WTC11 (cell line): ENCODE measurements around the gene LTBP2. TPM values are rescaled to one million over a fixed set of nuclear protein-coding genes. Genes with fewer than 3 reads are reported as not detected.

Experiments used
- ATAC-seq: fragments of 200-7000 bp; cut with Tn5 transposase; 2 replicates; pipeline ENCODE4 v1.10.0; 2021; ENCODE audit warnings: mild to moderate bottlenecking, moderate library complexity
- CTCF ChIA-PET: fragments of 300-600 bp; sonication (Branson Sonifier 250); formaldehyde crosslinking; loops from one replicate; lab custom pipeline; 2021; ENCODE audit warnings: antibody characterized with exemption; lab: Charles Lee
- POLR2A ChIA-PET: fragments of 350-600 bp; sonication (Branson Sonifier 250); formaldehyde crosslinking; loops from one replicate; lab custom pipeline; 2021; ENCODE audit warnings: antibody characterized with exemption; lab: Charles Lee
- DNase-seq: peaks from one replicate; pipeline ENCODE4 v3.0.0; 2021; ENCODE audit warnings: low spot score
- H3K27ac Mint-ChIP-seq: 2 replicates; pipeline ENCODE4 v1.8.0; 2021; ENCODE audit warnings: mixed read lengths
- H3K27me3 Mint-ChIP-seq: 2 replicates; pipeline ENCODE4 v1.8.0; 2021; ENCODE audit warnings: low read depth, mild to moderate bottlenecking, moderate library complexity, mixed read lengths
- H3K36me3 Mint-ChIP-seq: 2 replicates; pipeline ENCODE4 v1.8.0; 2021; ENCODE audit warnings: mixed read lengths
- H3K4me1 Mint-ChIP-seq: 2 replicates; pipeline ENCODE4 v1.8.0; 2022; ENCODE audit warnings: mixed read lengths
- H3K4me3 Mint-ChIP-seq: 2 replicates; pipeline ENCODE4 v1.8.0; 2021; ENCODE audit warnings: mild to moderate bottlenecking, moderate library complexity, mixed read lengths
- H3K9me3 Mint-ChIP-seq: 2 replicates; pipeline ENCODE4 v1.8.0; 2021; ENCODE audit warnings: mixed read lengths
- ARID4B ChIP-seq: sonication (generic); formaldehyde crosslinking; IDR thresholded peaks from 2 replicates; pipeline ENCODE4 v1.8.0; 2023; ENCODE audit warnings: missing genetic modification reagents, mild to moderate bottlenecking, borderline replicate concordance
- E2F1 ChIP-seq: sonication (generic); formaldehyde crosslinking; IDR thresholded peaks from 2 replicates; pipeline ENCODE4 v1.8.0; 2022; ENCODE audit warnings: mild to moderate bottlenecking, missing genetic modification reagents
- ELF4 ChIP-seq: sonication (generic); formaldehyde crosslinking; IDR thresholded peaks from 2 replicates; pipeline ENCODE4 v1.8.1; 2022; ENCODE audit warnings: low read depth, mild to moderate bottlenecking, moderate library complexity, missing genetic modification reagents
- EMX1 ChIP-seq: fragments of 250-450 bp; sonication (Bioruptor Pico); IDR thresholded peaks from 2 replicates; pipeline ENCODE4 v1.8.0; 2021; ENCODE audit warnings: mild to moderate bottlenecking
- FOXJ3 ChIP-seq: sonication (generic); formaldehyde crosslinking; IDR thresholded peaks from 2 replicates; pipeline ENCODE4 v1.9.0; 2021; ENCODE audit warnings: missing genetic modification reagents, mild to moderate bottlenecking, borderline replicate concordance
- IRF2 ChIP-seq: sonication (generic); formaldehyde crosslinking; IDR thresholded peaks from 2 replicates; pipeline ENCODE4 v1.8.0; 2022; ENCODE audit warnings: low read depth, missing genetic modification reagents, borderline replicate concordance
- JAZF1 ChIP-seq: fragments of 250-450 bp; sonication (Bioruptor Pico); IDR thresholded peaks from 2 replicates; pipeline ENCODE4 v1.9.0; 2021; ENCODE audit warnings: moderate library complexity, mild to moderate bottlenecking, inconsistent platforms
- NFE2L1 ChIP-seq: sonication (generic); formaldehyde crosslinking; IDR thresholded peaks from 2 replicates; pipeline ENCODE4 v1.8.1; 2023; ENCODE audit warnings: missing genetic modification reagents
- OVOL2 ChIP-seq: fragments of 250-450 bp; sonication (Bioruptor Pico); IDR thresholded peaks from 2 replicates; pipeline ENCODE4 v1.9.0; 2021; ENCODE audit warnings: mild to moderate bottlenecking, borderline replicate concordance
- RELA ChIP-seq: sonication (generic); formaldehyde crosslinking; IDR thresholded peaks from 2 replicates; pipeline ENCODE4 v1.8.1; 2022; ENCODE audit warnings: missing genetic modification reagents, mild to moderate bottlenecking, borderline replicate concordance
- SMAD3 ChIP-seq: sonication (generic); formaldehyde crosslinking; IDR thresholded peaks from 2 replicates; pipeline ENCODE4 v1.8.0; 2022; ENCODE audit warnings: missing genetic modification reagents, mild to moderate bottlenecking, borderline replicate concordance
- USF2 ChIP-seq: sonication (generic); formaldehyde crosslinking; IDR thresholded peaks from 2 replicates; pipeline ENCODE4 v1.8.1; 2023; ENCODE audit warnings: mild to moderate bottlenecking, missing genetic modification reagents, moderate library complexity
- ZNF121 ChIP-seq: sonication (generic); formaldehyde crosslinking; IDR thresholded peaks from 2 replicates; pipeline ENCODE4 v1.8.0; 2023; ENCODE audit warnings: missing genetic modification reagents
- ZNF396 ChIP-seq: fragments of 250-450 bp; sonication (Bioruptor Pico); IDR thresholded peaks from 2 replicates; pipeline ENCODE4 v1.8.0; 2021; ENCODE audit warnings: mild to moderate bottlenecking, moderate library complexity, borderline replicate concordance
- ZNF425 ChIP-seq: fragments of 250-450 bp; sonication (Bioruptor Pico); conservative IDR thresholded peaks from 2 replicates; pipeline ENCODE4 v1.9.0; 2021; ENCODE audit warnings: mild to moderate bottlenecking
- ZSCAN18 ChIP-seq: fragments of 250-450 bp; sonication (Bioruptor Pico); IDR thresholded peaks from 2 replicates; pipeline ENCODE4 v2.1.2; 2022; ENCODE audit warnings: mild to moderate bottlenecking, moderate library complexity
- total RNA-seq: library from RNA; stranded (reverse); gene quantifications from 3 replicates; pipeline ENCODE4 v1.2.3, GENCODE V29; 2021

The LTBP2 gene
- total RNA-seq, 1 experiment from 2014 or later: 1.2 TPM

GRCh38 chr14:74476607-74477006 is 135.4 kb downstream of the LTBP2 start:
- no peak for TF ChIP-seq ZNF121 (CRISPR knock-in tag)
- no peak for TF ChIP-seq ZSCAN18 (CRISPR knock-in tag)
- no peak for TF ChIP-seq USF2 (CRISPR knock-in tag)
- no peak for TF ChIP-seq JAZF1 (CRISPR knock-in tag)
- no peak for TF ChIP-seq ZNF396 (CRISPR knock-in tag)
- TF ChIP-seq E2F1: no peak
- Mint-ChIP-seq H3K27me3 (no peaks in the 10 kb centered on the region), H3K9me3 (no peaks in the 10 kb centered on the region), H3K4me3 (no peak overlapping the region), H3K4me1 (peaks cover 5% of the 10 kb centered on the region), H3K36me3 (peaks cover 29% of the 10 kb centered on the region), H3K27ac (no peak overlapping the region; the same call in 1 of the 2 replicates)
- no peak for ATAC-seq
- ChIA-PET CTCF (interaction anchor here (1.1 to 1.2 kb wide), 2 partner anchors 76 to 182 kb away, joined by 3 to 4 read pairs; no protein-coding TSS in a partner anchor), POLR2A (interaction anchor here (0.6 kb wide), 1 partner anchor 129 kb away, joined by 3 read pairs; no protein-coding TSS in a partner anchor)
- DNase-seq: no peak

GRCh38 chr14:74476107-74476506 is 135.9 kb downstream of the LTBP2 start:
- TF ChIP-seq EMX1: no peak
- TF ChIP-seq, all 79 proteins: peak for 0
- H3K4me1 Mint-ChIP-seq: peaks cover 5% of the 10 kb centered on the region
- ChIA-PET CTCF (interaction anchor here (1.1 to 1.2 kb wide), 2 partner anchors 76 to 182 kb away, joined by 3 to 4 read pairs; no protein-coding TSS in a partner anchor), POLR2A (interaction anchor here (0.6 kb wide), 2 partner anchors 113 to 128 kb away, joined by 3 to 4 read pairs; no protein-coding TSS in a partner anchor)
- DNase-seq (no peak), ATAC-seq (no peak)
- H3K36me3 Mint-ChIP-seq: peaks cover 25% of the 10 kb centered on the region
- H3K9me3 Mint-ChIP-seq: no peaks in the 10 kb centered on the region
- H3K4me3 Mint-ChIP-seq: no peak overlapping the region
- H3K27me3 Mint-ChIP-seq: no peaks in the 10 kb centered on the region
- H3K27ac Mint-ChIP-seq: no peak overlapping the region; the same call in 1 of the 2 replicates

- no peak overlapping the region for H3K4me3 Mint-ChIP-seq
These were observed 136.4 kb downstream of the LTBP2 start for GRCh38 chr14:74475678-74476077.

GRCh38 chr14:74474376-74474775 is 137.7 kb downstream of the LTBP2 start:
- POLR2A ChIA-PET: no interaction called here
- Mint-ChIP-seq H3K27ac (no peak overlapping the region), H3K9me3 (no peaks in the 10 kb centered on the region), H3K36me3 (peaks cover 15% of the 10 kb centered on the region), H3K27me3 (no peaks in the 10 kb centered on the region), H3K4me3 (no peak overlapping the region), H3K4me1 (peaks cover 5% of the 10 kb centered on the region)
- ATAC-seq (no peak), DNase-seq (no peak)
- CTCF ChIA-PET: no interaction called here
- TF ChIP-seq IRF2: no peak
- TF ChIP-seq SMAD3 (CRISPR knock-in tag): no peak
- TF ChIP-seq ARID4B (CRISPR knock-in tag): no peak
- TF ChIP-seq ELF4: no peak
- TF ChIP-seq RELA (CRISPR knock-in tag): no peak
- TF ChIP-seq FOXJ3 (CRISPR knock-in tag): no peak

More at GRCh38 chr14:74475678-74476077, 136.4 kb downstream of the LTBP2 start:
- TF ChIP-seq NFE2L1 (CRISPR knock-in tag) (no peak), JAZF1 (CRISPR knock-in tag) (no peak), OVOL2 (CRISPR knock-in tag) (no peak), ZNF425 (CRISPR knock-in tag) (no peak), SMAD3 (CRISPR knock-in tag) (no peak)
- TF ChIP-seq, all 79 proteins: peak for 0
- ChIA-PET POLR2A (interaction anchor here (0.6 kb wide), 1 partner anchor 113 kb away, joined by 4 read pairs; no protein-coding TSS in a partner anchor), CTCF (interaction anchor here (1.1 to 1.2 kb wide), 2 partner anchors 75 to 181 kb away, joined by 3 to 4 read pairs; no protein-coding TSS in a partner anchor)
- peaks cover 5% of the 10 kb centered on the region for H3K4me1 Mint-ChIP-seq
- peaks cover 21% of the 10 kb centered on the region for H3K36me3 Mint-ChIP-seq
- H3K9me3 Mint-ChIP-seq: no peaks in the 10 kb centered on the region
- DNase-seq: no peak
- ATAC-seq: no peak
- no peak overlapping the region for H3K27ac Mint-ChIP-seq
- no peaks in the 10 kb centered on the region for H3K27me3 Mint-ChIP-seq
